Upper lobe of left lung (tissue), 6 donors: ENCODE results near the gene TTLL10. TPM values are rescaled to one million over a fixed set of nuclear protein-coding genes. Genes with fewer than 3 reads are reported as not detected.

ENCODE experiments used
- ATAC-seq, 2 donors: fragments of 200-7000 bp; cut with Tn5 transposase; one replicate each; pipeline ENCODE4 v1.9.1; 2022; ENCODE audit warnings: mild to moderate bottlenecking in 2 of 2, moderate library complexity in 2 of 2; ENCODE audit not compliant: low FRiP score in 2 of 2
- DNase-seq, 2 donors: peaks; one replicate each; pipeline ENCODE4 v3.0.0-alpha.2; 2019 to 2020
- H3K27ac ChIP-seq, 4 donors: fragments of 200-600 bp; sonication (generic); one replicate each; pipeline ENCODE4 v1.5.1; 2016 to 2019
- H3K27me3 ChIP-seq, 4 donors: fragments of 200-600 bp; sonication (generic); one replicate each; pipeline ENCODE4 v1.5.1; 2017 to 2019
- H3K36me3 ChIP-seq, 4 donors: fragments of 200-600 bp; sonication (generic); one replicate each; pipeline ENCODE4 v1.5.1; 2016 to 2019
- H3K4me1 ChIP-seq, 4 donors: fragments of 200-600 bp; sonication (generic); one replicate each; pipeline ENCODE4 v1.5.1; 2018 to 2019
- H3K4me3 ChIP-seq, 4 donors: fragments of 200-600 bp; sonication (generic); one replicate each; pipeline ENCODE4 v1.5.1; 2017 to 2019; ENCODE audit warnings: mild to moderate bottlenecking in 2 of 4, moderate library complexity in 1 of 4
- H3K9me3 ChIP-seq, 4 donors: fragments of 200-600 bp; sonication (generic); one replicate each; pipeline ENCODE4 v1.5.1; 2018 to 2019
- EP300 ChIP-seq, 4 donors: sonication (generic); formaldehyde crosslinking; IDR thresholded peaks; one replicate each; pipeline ENCODE4 v1.5.1; 2017; ENCODE audit warnings: antibody characterized with exemption in 4 of 4, control low read depth in 2 of 4
- POLR2A ChIP-seq, 4 donors: fragments of 450-650 bp; IDR thresholded peaks; one replicate each; pipeline ENCODE4 v1.5.1; 2016 to 2017; ENCODE audit warnings: antibody characterized with exemption in 4 of 4, mild to moderate bottlenecking in 2 of 4
- POLR2AphosphoS5 ChIP-seq, 2 donors: sonication (generic); formaldehyde crosslinking; IDR thresholded peaks; one replicate each; pipeline ENCODE4 v1.5.1; 2017; ENCODE audit warnings: antibody characterized with exemption in 2 of 2
- WGBS, 2 donors: methylation state at CpG; one replicate each; pipeline ENCODE4 v1.1.5; 2017 to 2018; 5-methylcytosine and 5-hydroxymethylcytosine counted together
- total RNA-seq, 6 donors: library from RNA; depleted of rRNA in 4 of 6; stranded (reverse); fragments of >200 nt in 4 of 6; gene quantifications; one replicate each; pipeline versions ENCODE4 v1.1.0 to v1.2.1, GENCODE V29; 2016 to 2021
- TF ChIP-seq, protein P1 (sequence below), 6 experiments: fragments of 450-650 bp in 4 of 6; fragments of 200-600 bp in 2 of 6; sonication (generic) in 2 of 6; IDR thresholded peaks; one replicate each; pipeline ENCODE4 v1.5.1; 2016 to 2019; ENCODE audit warnings: antibody characterized with exemption in 6 of 6
- donor health status: DM: no; HTN: no; CAD: no; lungs with moderate emphysema.
- donor health status: DM: no; HTN: yes; CAD: no; lungs with severe emphysema.

Gene TTLL10
- total RNA-seq, 6 donors from 2014 or later: 0.86 to 14.5 (median 5.8) TPM

DNA sequence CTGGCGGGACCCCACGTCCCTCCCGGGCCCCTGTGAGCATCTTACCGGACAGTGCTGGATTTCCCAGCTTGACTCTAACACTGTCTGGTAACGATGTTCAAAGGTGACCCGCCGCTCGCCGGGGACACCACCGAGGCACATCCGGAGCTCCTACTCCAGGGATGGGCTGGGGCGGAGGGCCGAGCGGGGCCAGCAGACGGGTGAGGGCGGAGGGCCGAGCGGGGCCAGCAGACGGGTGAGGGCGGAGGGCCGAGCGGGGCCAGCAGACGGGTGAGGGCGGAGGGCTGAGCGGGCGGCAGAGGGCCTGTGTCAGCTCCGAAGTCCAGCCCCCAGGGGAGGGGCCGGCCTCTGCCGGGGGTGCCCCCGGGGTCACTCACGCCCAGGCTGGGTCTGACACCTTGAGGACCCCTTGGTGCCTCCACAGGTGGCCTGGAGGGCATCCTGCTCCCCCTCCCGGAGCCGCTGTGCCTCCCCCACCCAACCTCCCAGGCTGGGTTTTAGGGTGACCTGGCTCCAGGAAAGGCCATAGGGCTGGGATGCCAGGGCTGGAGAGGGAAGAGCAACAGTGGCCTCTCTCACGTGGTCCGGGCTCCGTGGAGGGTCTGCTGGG, 5.7 kb upstream of the TTLL10 start:
- peaks cover 0 to 8% (median 0%) of the 10 kb centered on the region in 4 donors for H3K27me3 ChIP-seq
- H3K36me3 ChIP-seq: peaks cover 0 to 3% (median 0%) of the 10 kb centered on the region in 4 donors
- peak overlapping the region in 1 of 4 donors; percentile 19 for H3K4me3 ChIP-seq
- H3K9me3 ChIP-seq: no peaks in the 10 kb centered on the region
- no peak for ATAC-seq
- peak in 1 of 2 donors; percentile 76 for DNase-seq
- TF ChIP-seq POLR2A (IDR thresholded peaks at IDR 0.05): no peak
- no peak for TF ChIP-seq EP300 (IDR thresholded peaks at IDR 0.05)
- TF ChIP-seq, protein P1, sequence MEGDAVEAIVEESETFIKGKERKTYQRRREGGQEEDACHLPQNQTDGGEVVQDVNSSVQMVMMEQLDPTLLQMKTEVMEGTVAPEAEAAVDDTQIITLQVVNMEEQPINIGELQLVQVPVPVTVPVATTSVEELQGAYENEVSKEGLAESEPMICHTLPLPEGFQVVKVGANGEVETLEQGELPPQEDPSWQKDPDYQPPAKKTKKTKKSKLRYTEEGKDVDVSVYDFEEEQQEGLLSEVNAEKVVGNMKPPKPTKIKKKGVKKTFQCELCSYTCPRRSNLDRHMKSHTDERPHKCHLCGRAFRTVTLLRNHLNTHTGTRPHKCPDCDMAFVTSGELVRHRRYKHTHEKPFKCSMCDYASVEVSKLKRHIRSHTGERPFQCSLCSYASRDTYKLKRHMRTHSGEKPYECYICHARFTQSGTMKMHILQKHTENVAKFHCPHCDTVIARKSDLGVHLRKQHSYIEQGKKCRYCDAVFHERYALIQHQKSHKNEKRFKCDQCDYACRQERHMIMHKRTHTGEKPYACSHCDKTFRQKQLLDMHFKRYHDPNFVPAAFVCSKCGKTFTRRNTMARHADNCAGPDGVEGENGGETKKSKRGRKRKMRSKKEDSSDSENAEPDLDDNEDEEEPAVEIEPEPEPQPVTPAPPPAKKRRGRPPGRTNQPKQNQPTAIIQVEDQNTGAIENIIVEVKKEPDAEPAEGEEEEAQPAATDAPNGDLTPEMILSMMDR (IDR thresholded peaks at IDR 0.05): no peak
- TF ChIP-seq POLR2AphosphoS5 (IDR thresholded peaks at IDR 0.05): no peak
- peak overlapping the region in 1 of 4 donors; percentile 18 for H3K27ac ChIP-seq
- H3K4me1 ChIP-seq: peaks cover 2 to 18% (median 12%) of the 10 kb centered on the region in 4 donors
- WGBS, 2 donors: 76 to 85% methylated on average over 10 to 26 of the region's 36 CpGs

DNA sequence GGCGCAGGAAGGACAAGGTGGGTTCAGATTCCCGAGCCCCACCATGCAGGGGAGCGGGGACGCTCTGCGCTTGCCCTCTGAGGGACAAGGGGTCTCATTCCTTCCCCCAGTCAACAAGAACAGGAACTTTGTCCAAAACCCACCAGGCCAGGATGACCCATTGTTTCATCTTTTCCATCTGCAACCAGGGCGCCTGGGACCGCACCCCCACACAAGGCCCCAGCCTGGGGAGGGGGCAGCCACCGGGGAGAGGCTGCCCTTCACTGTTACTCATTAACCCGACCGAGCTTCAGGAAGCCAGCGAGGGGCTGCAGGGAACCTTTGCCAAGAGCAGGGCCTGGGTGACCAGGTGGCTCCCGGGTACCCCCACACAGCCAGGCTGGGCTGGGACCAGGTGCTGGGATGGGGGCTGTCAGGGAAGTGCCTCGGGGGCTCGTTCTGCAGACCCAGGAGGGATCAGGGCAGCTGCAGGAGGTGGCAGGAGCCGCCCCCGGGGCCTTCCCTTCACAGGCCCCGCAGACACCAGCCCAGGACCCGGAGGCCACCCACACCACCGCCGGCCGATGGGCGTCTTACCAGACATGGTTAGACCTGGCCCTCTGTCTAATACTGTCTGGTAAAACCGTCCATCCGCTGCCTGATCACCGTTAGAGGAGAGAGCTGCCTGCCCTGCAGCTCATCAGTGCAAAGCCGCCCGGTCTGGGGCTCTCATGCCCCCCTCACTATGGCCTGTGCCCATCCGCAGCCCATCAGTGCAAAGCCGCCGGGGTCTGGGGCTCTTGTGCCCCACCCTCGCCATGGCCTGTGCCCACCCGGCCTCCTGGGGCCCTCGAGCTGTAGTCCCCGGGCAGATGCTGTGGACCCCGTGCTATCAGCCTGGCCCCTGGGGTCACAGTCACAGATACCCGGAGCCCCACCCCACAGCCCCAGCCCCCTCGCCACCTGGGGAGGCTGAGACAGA, 4.9 kb upstream of the TTLL10 start:
- peak in 1 of 2 donors; percentile 77 for DNase-seq

DNA sequence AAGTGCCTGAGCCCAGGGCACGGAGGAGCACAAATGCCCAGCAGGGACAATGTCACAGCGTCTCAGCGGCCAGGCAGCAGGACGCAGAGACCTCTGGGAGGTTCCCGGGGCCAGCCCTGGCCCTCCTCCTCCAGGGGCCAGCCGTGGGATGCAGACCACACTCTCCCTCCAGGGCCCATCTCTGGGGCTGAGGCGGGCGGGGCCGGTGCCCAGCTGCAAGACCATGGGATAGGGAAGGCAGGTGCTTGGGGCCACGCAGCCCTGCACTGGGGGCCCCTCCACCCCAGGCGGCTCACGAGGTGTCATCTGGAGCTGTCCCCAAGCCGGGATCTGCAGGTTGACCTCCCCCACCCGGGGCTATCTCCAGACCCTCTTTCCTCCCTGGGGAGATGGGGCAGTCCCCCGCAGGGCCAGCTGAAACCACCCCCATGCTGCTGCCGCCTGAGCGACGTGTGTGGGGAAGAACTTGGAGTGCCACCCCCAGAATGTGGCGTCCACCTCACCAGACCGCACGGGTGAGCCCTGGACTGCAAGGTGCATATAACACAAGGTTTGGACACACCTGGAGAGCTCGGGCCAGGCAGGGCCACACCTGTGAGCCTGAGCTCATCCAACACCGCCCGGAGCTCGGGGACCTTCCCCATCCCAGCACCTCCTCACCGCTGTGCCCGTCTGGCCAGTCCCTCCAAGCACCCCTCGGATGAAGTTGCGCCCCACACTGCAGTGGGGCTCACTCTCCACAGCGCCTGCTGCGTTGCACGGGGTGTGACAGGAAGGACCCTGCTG, 4.1 kb upstream of the TTLL10 start:
- TF ChIP-seq POLR2A (IDR thresholded peaks at IDR 0.05): no peak
- TF ChIP-seq POLR2AphosphoS5 (IDR thresholded peaks at IDR 0.05): no peak
- TF ChIP-seq, protein P1 (IDR thresholded peaks at IDR 0.05): no peak
- no peak for TF ChIP-seq EP300 (IDR thresholded peaks at IDR 0.05)
- 57 to 79% methylated on average over 8 to 21 of the region's 32 CpGs for WGBS, 2 donors
- H3K27ac ChIP-seq: no peak overlapping the region
- DNase-seq (peak in 1 of 2 donors; percentile 84), ATAC-seq (no peak)
- H3K4me1 ChIP-seq: peaks cover 2 to 27% (median 19%) of the 10 kb centered on the region in 4 donors
- H3K9me3 ChIP-seq: no peaks in the 10 kb centered on the region
- H3K4me3 ChIP-seq: no peak overlapping the region
- H3K27me3 ChIP-seq: peaks cover 0 to 8% (median 1%) of the 10 kb centered on the region in 4 donors
- H3K36me3 ChIP-seq: peaks cover 0 to 3% (median 0%) of the 10 kb centered on the region in 4 donors

More for the DNA sequence above, 4.9 kb upstream of the TTLL10 start:
- Histone ChIP-seq H3K4me3 (no peak overlapping the region), H3K27me3 (peaks cover 0 to 8% (median under 1%) of the 10 kb centered on the region in 4 donors), H3K4me1 (peaks cover 2 to 23% (median 17%) of the 10 kb centered on the region in 4 donors), H3K36me3 (peaks cover 0 to 3% (median 0%) of the 10 kb centered on the region in 4 donors), H3K27ac (no peak overlapping the region), H3K9me3 (no peaks in the 10 kb centered on the region)
- 76 to 88% methylated on average over 10 to 35 of the region's 37 CpGs for WGBS, 2 donors
- no peak for ATAC-seq
- TF ChIP-seq EP300 (IDR thresholded peaks at IDR 0.05): no peak
- no peak for TF ChIP-seq POLR2A (IDR thresholded peaks at IDR 0.05)
- TF ChIP-seq, protein P1 (IDR thresholded peaks at IDR 0.05): no peak
- no peak for TF ChIP-seq POLR2AphosphoS5 (IDR thresholded peaks at IDR 0.05)

DNA sequence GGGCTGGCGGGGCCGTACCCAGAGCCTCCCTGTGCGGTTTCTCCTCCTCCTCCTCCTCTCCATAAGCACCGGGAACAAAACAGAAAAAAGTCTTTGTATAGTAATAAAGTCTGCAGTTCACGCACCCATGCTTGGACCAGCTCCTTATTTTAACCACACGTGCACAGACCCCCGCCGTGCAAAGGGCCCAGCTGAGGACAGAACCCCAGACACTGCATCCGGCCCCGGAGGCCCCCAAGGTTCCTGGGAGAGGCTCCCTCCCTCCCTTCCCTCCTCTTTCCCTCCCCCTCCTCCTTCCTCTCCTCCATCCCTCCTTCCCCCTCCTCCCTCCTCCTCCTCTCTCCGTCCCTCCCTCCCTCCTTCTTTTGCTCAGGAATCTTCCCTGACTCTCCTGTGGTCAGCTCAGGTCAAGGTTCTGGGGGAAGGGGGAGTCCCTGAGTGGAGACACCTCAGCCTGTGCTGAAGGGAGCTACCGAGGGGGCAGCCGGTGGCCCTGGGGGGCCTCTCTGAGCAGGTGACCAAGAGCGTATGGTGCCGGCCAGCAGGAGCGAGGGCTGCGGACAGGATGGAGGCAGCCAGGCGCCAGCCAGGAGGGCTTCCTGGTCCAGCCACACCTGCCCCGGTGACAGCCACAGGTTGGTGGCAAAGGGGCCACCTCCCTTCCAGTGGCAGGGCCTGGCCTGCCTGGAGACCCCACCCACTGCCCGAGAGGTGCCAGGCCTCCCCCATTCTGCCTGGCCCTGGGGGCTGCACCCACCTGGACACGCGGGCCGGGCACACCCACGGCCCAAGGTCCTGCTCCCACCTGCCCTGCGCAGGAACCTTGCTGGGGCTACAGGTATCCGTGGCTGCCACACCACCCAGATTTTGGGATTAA, 3.2 kb upstream of the TTLL10 start:
- ATAC-seq (no peak), DNase-seq (peak in 1 of 2 donors; percentile 71)
- Histone ChIP-seq H3K4me1 (peaks cover 2 to 23% (median 18%) of the 10 kb centered on the region in 4 donors), H3K36me3 (peaks cover 0 to 3% (median 0%) of the 10 kb centered on the region in 4 donors), H3K4me3 (no peak overlapping the region), H3K9me3 (no peaks in the 10 kb centered on the region), H3K27me3 (peaks cover 0 to 8% (median 1%) of the 10 kb centered on the region in 4 donors), H3K27ac (no peak overlapping the region)
- TF ChIP-seq, protein P1 (IDR thresholded peaks at IDR 0.05): no peak
- TF ChIP-seq POLR2A (IDR thresholded peaks at IDR 0.05): no peak
- WGBS, 2 donors: 24 to 59% methylated on average over 11 to 24 of the region's 26 CpGs
